Spleen (tissue), 7 donors: ENCODE data around the gene EBF4.

Experiments
- POLR2AphosphoS5 ChIP-seq, 3 donors: sonication (generic); formaldehyde crosslinking; IDR thresholded peaks; one replicate each; pipeline ENCODE4 v1.5.1; 2017; ENCODE audit warnings: antibody characterized with exemption in 3 of 3
- TF ChIP-seq, protein P1 (sequence below), 11 experiments: fragments of 200-600 bp in 7 of 11; fragments of 450-650 bp in 4 of 11; sonication (generic) in 4 of 11; IDR thresholded peaks in 8 of 11; conservative IDR thresholded peaks in 3 of 11; 1 replicate in 7 of 11; 2 replicates in 4 of 11; pipeline versions ENCODE4 v1.4.0 to v1.8.0; 2016 to 2021; ENCODE audit warnings: antibody characterized with exemption in 11 of 11, inconsistent platforms in 4 of 11, mild to moderate bottlenecking in 1 of 11
- donor health status: DM: no; HTN: no; CAD: no; lungs with moderate emphysema.
- donor health status: DM: no; HTN: no; CAD: no.
- donor health status: DM: no; HTN: no; CAD: no.

DNA sequence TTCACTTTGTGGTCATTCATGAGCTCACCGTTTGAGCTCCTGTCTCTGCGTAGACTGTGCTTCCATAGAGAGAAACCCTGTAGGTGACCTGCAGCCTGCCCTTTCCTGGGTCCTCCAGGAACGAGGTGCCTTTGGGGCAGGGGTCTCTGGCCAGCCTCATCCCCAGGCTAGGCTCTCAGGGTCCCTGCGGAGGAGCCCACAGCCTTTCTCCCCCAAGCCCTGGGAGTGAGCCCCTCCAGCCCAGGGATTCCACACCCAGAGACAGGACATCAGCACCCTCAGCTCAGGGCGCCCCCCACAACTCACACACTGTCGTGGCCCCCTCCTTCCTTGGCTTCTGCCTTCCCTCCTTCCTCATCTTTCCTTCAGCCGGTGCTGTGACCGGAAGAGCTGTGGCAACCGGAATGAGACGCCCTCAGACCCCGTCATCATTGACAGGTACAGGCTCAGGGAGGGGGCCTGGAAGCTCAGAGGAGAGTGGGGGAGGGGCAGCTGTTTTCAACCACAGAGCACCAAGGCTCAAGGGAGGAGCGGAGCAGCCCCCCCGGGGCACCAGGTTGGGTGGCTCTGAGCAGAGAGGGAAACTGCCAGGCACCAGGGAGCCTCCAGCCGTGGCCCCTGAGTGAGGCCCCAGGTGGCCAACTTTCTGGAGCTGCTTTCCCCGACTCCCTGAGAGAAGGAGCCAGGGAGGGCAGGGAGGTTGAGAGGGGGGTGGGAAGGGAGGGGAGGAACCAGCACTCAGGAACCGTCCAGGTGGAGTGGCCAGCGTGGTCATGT, 16.8 kb downstream of the EBF4 start:
- TF ChIP-seq, protein P1, sequence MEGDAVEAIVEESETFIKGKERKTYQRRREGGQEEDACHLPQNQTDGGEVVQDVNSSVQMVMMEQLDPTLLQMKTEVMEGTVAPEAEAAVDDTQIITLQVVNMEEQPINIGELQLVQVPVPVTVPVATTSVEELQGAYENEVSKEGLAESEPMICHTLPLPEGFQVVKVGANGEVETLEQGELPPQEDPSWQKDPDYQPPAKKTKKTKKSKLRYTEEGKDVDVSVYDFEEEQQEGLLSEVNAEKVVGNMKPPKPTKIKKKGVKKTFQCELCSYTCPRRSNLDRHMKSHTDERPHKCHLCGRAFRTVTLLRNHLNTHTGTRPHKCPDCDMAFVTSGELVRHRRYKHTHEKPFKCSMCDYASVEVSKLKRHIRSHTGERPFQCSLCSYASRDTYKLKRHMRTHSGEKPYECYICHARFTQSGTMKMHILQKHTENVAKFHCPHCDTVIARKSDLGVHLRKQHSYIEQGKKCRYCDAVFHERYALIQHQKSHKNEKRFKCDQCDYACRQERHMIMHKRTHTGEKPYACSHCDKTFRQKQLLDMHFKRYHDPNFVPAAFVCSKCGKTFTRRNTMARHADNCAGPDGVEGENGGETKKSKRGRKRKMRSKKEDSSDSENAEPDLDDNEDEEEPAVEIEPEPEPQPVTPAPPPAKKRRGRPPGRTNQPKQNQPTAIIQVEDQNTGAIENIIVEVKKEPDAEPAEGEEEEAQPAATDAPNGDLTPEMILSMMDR (IDR thresholded peaks at IDR 0.05 in 8 of 11, conservative IDR thresholded peaks at IDR 0.05 in 3 of 11): no peak
- no peak for TF ChIP-seq POLR2AphosphoS5 (IDR thresholded peaks at IDR 0.05)
